Fibroblast of lung (primary cell): Measurements from ENCODE around the gene METTL4. TPM values are rescaled to one million over a fixed set of nuclear protein-coding genes. Genes with fewer than 3 reads are reported as not detected.

ENCODE experiments used
- DNase-seq, 2 donors: peaks; one replicate each; pipeline versions ENCODE4 v3.0.0 to v3.0.0-alpha.2; 2010; ENCODE audit warnings: low read depth in 2 of 2
- H2AFZ ChIP-seq: 2 replicates; pipeline ENCODE4 v1.5.1; 2012; ENCODE audit warnings: low read length, control low read depth, inconsistent platforms
- H3K27ac ChIP-seq: 2 replicates; pipeline ENCODE4 v1.5.1; 2011; ENCODE audit warnings: low read length, control low read depth; ENCODE audit not compliant: insufficient read depth
- H3K27me3 ChIP-seq: 2 replicates; pipeline ENCODE4 v1.5.1; 2011; ENCODE audit warnings: mild to moderate bottlenecking, low read length; ENCODE audit not compliant: control insufficient read depth, insufficient read depth
- H3K36me3 ChIP-seq: 2 replicates; pipeline ENCODE4 v1.5.1; 2011; ENCODE audit warnings: low read length; ENCODE audit not compliant: control insufficient read depth, insufficient read depth
- H3K4me1 ChIP-seq: 2 replicates; pipeline ENCODE4 v1.5.1; 2011; ENCODE audit warnings: low read length; ENCODE audit not compliant: control insufficient read depth, insufficient read depth; ENCODE audit errors: extremely low read depth
- H3K4me2 ChIP-seq: 2 replicates; pipeline ENCODE4 v1.5.1; 2011; ENCODE audit warnings: low read length, control low read depth; ENCODE audit not compliant: insufficient read depth; ENCODE audit errors: extremely low read depth
- H3K4me3 ChIP-seq, 4 experiments: fragments of 200-600 bp in 1 of 4; sonication (generic) in 1 of 4; replicated peaks in 1 of 4; 2 replicates each; pipeline ENCODE4 v1.5.1; 2011 to 2016; ENCODE audit warnings: low read length in 4 of 4, low read depth in 3 of 4, mild to moderate bottlenecking in 3 of 4, control low read depth in 2 of 4, inconsistent platforms in 1 of 4, mixed read lengths in 1 of 4; ENCODE audit not compliant: insufficient read depth in 1 of 4; ENCODE audit errors: control extremely low read depth in 1 of 4
- H3K79me2 ChIP-seq: 2 replicates; pipeline ENCODE4 v1.5.1; 2012; ENCODE audit warnings: mild to moderate bottlenecking, low read length, inconsistent platforms; ENCODE audit not compliant: control insufficient read depth, insufficient read depth
- H3K9ac ChIP-seq: 2 replicates; pipeline ENCODE4 v1.5.1; 2011; ENCODE audit warnings: mild to moderate bottlenecking, low read length, control low read depth; ENCODE audit not compliant: insufficient read depth
- H3K9me3 ChIP-seq: 2 replicates; pipeline ENCODE4 v1.5.1; 2012; ENCODE audit warnings: low read depth, low read length; ENCODE audit not compliant: control insufficient read depth, insufficient read depth
- H4K20me1 ChIP-seq: 2 replicates; pipeline ENCODE4 v1.5.1; 2011; ENCODE audit warnings: low read length; ENCODE audit not compliant: control insufficient read depth, insufficient read depth; ENCODE audit errors: extremely low read depth
- EZH2 ChIP-seq: IDR thresholded peaks from 2 replicates; pipeline ENCODE4 v1.5.1; 2012; ENCODE audit warnings: low read length, control low read depth, mild to moderate bottlenecking; ENCODE audit errors: missing control alignments
- polyA plus RNA-seq, 2 donors: library from polyadenylated mRNA; depleted of rRNA in 1 of 2; stranded (reverse) in 1 of 2; unstranded in 1 of 2; fragments of >200 nt; gene quantifications; 2 replicates each; pipeline ENCODE4 v1.2.1, GENCODE V29; 2011 to 2012; ENCODE audit warnings: missing spikeins in 1 of 2
- total RNA-seq: library from RNA; depleted of rRNA; stranded (reverse); fragments of >200 nt; gene quantifications from 2 replicates; pipeline ENCODE4 v1.2.1, GENCODE V29; 2014
- TF ChIP-seq, protein P1 (sequence below), 2 donors: IDR thresholded peaks in 1 of 2; conservative IDR thresholded peaks in 1 of 2; 1 replicate in 1 of 2; 2 replicates in 1 of 2; pipeline ENCODE4 v1.5.1; 2011 to 2012; ENCODE audit warnings: low read length in 2 of 2, control low read depth in 1 of 2, inconsistent platforms in 1 of 2, low read depth in 1 of 2, mild to moderate bottlenecking in 1 of 2

The METTL4 gene
- total and polyA plus RNA-seq, 2 donors (not counting 1 experiment from before 2014, with no cell fraction given) = 8.0 to 12.2 TPM

DNA sequence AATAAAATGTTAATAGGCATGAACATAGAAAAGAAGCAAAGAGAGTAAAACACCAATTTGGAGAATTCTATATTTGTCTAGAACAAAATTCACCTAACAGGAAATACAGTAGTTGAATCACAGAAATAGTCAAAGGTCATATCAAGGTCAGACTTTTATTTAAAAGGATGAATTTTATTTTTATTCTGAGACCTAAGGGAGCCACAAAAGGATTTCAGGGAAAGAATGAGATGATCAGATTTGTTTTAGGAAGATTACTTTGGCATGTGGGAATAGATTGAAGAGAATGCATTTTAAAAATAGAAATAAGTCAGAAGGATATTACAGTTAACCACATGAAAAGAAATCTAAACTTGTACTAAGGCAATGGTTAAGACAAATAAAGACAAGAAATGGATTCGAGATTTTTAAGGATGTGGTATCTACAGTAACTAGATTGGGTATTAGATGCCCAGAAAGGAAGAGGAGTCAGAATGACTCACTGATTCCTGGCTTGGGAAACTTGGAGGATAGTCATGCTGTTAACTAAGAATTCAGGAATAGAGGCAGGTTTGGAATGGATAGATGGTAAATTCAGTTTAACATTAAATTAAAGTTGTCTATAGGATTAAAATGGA, 56.0 kb downstream of the METTL4 start:
- TF ChIP-seq, protein P1, sequence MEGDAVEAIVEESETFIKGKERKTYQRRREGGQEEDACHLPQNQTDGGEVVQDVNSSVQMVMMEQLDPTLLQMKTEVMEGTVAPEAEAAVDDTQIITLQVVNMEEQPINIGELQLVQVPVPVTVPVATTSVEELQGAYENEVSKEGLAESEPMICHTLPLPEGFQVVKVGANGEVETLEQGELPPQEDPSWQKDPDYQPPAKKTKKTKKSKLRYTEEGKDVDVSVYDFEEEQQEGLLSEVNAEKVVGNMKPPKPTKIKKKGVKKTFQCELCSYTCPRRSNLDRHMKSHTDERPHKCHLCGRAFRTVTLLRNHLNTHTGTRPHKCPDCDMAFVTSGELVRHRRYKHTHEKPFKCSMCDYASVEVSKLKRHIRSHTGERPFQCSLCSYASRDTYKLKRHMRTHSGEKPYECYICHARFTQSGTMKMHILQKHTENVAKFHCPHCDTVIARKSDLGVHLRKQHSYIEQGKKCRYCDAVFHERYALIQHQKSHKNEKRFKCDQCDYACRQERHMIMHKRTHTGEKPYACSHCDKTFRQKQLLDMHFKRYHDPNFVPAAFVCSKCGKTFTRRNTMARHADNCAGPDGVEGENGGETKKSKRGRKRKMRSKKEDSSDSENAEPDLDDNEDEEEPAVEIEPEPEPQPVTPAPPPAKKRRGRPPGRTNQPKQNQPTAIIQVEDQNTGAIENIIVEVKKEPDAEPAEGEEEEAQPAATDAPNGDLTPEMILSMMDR (conservative IDR thresholded peaks at IDR 0.05 in 1 of 2, IDR thresholded peaks at IDR 0.05 in 1 of 2; ENCODE audit: low read depth in 1 of 2, low read length in 2 of 2) = no peak
- no peak for TF ChIP-seq EZH2
- H3K4me2 ChIP-seq = peak overlapping the region; percentile 15
- H3K9ac ChIP-seq = no peak overlapping the region

DNA sequence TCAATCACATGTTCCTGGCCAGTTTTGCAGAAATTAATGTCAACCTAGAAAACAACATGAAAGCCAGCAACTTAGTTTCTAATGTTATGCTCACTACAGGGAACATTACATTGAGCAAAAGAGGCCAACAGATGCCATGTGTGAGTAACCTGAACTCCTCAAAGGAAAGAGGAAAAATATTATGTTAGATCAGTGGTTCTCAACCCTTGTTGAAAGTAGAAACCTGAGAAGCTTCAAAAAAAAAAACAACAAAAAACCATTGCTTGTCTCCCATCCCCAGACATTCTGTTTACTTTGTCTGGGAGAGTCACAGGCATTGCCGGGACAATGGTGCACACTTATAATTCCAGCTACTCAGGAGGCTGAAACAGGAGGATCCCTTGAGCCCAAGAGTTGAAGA, 57.7 kb downstream of the METTL4 start:
- peak in 1 of 2 donors; percentile 27 for DNase-seq
- no peak overlapping the region for H3K4me2 ChIP-seq
- H4K20me1 ChIP-seq = no peaks in the 10 kb centered on the region
- H3K27ac ChIP-seq = no peak overlapping the region
- H3K27me3 ChIP-seq = no peaks in the 10 kb centered on the region
- no peaks in the 10 kb centered on the region for H3K9me3 ChIP-seq
- TF ChIP-seq EZH2 = no peak
- TF ChIP-seq, protein P1 (conservative IDR thresholded peaks at IDR 0.05 in 1 of 2, IDR thresholded peaks at IDR 0.05 in 1 of 2; ENCODE audit: low read depth in 1 of 2, low read length in 2 of 2) = no peak
- peaks cover 14% of the 10 kb centered on the region for H3K4me1 ChIP-seq
- H3K79me2 ChIP-seq = no peaks in the 10 kb centered on the region
- no peaks in the 10 kb centered on the region for H3K36me3 ChIP-seq
- no peak overlapping the region for H3K9ac ChIP-seq
- no peak overlapping the region for H2AFZ ChIP-seq
- no peak overlapping the region for H3K4me3 ChIP-seq

More for the DNA sequence above, 56.0 kb downstream of the METTL4 start:
- H3K27ac ChIP-seq = peak overlapping the region; percentile 57
- no peaks in the 10 kb centered on the region for H3K9me3 ChIP-seq
- no peaks in the 10 kb centered on the region for H3K36me3 ChIP-seq
- H2AFZ ChIP-seq = no peak overlapping the region
- H3K27me3 ChIP-seq = no peaks in the 10 kb centered on the region
- peak; percentile 74 to 96 for DNase-seq
- H3K4me3 ChIP-seq = no peak overlapping the region
- no peaks in the 10 kb centered on the region for H3K79me2 ChIP-seq
- no peaks in the 10 kb centered on the region for H4K20me1 ChIP-seq
- H3K4me1 ChIP-seq = peaks cover 14% of the 10 kb centered on the region

DNA sequence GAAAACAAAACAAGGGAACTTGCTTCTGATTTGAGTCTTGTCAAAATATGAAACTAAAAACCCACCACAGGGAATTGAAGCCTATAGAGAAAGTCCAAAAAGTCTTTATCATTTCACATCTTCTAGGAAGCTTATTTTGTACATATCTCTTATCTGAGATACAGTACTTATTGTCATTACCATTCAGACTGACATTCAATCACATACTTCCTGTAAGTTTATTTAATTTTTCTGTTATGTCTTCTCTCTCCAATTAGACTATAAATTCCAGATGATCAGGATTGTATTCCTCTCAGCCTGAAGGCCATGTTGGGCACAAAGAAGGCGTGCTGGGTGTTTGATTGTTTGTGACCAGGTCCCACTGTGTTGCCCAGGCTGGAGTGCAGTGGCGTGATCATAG, 59.2 kb downstream of the METTL4 start:
- no peak for DNase-seq
- Histone ChIP-seq H3K4me3 (no peak overlapping the region), H3K27me3 (no peaks in the 10 kb centered on the region), H3K4me2 (no peak overlapping the region), H3K9me3 (no peaks in the 10 kb centered on the region), H3K79me2 (no peaks in the 10 kb centered on the region), H3K36me3 (no peaks in the 10 kb centered on the region), H3K9ac (no peak overlapping the region), H4K20me1 (no peaks in the 10 kb centered on the region), H2AFZ (no peak overlapping the region), H3K4me1 (peaks cover 14% of the 10 kb centered on the region), H3K27ac (no peak overlapping the region)
- TF ChIP-seq, protein P1 (conservative IDR thresholded peaks at IDR 0.05 in 1 of 2, IDR thresholded peaks at IDR 0.05 in 1 of 2; ENCODE audit: low read depth in 1 of 2, low read length in 2 of 2) = no peak
- TF ChIP-seq EZH2 = no peak
